GM19351 (cell line): ENCODE data around the gene POLR2M.

Experiments used
- ATAC-seq: cut with Tn5 transposase; IDR thresholded peaks from one replicate; pipeline ENCODE4 v1.9.1; 2021; ENCODE audit warnings: mild to moderate bottlenecking, moderate library complexity; ENCODE audit not compliant: unreplicated experiment

POLR2M gene

GRCh38 chr15:57735891-57736290 is 29.4 kb downstream of the POLR2M start:
- ATAC-seq, result no peak

GRCh38 chr15:57736591-57736990 is 30.1 kb downstream of the POLR2M start:
- no peak for ATAC-seq

- ATAC-seq, result no peak
Measured at GRCh38 chr15:57738734-57739237, 32.3 kb downstream of the POLR2M start.

- ATAC-seq, result no peak
Measured at GRCh38 chr15:57740048-57740447, 33.5 kb downstream of the POLR2M start.

- ATAC-seq, result no peak
Measured at GRCh38 chr15:57741089-57741488, 34.6 kb downstream of the POLR2M start.

- no peak for ATAC-seq
Measured at GRCh38 chr15:57743424-57743823, 36.9 kb downstream of the POLR2M start.

DNA sequence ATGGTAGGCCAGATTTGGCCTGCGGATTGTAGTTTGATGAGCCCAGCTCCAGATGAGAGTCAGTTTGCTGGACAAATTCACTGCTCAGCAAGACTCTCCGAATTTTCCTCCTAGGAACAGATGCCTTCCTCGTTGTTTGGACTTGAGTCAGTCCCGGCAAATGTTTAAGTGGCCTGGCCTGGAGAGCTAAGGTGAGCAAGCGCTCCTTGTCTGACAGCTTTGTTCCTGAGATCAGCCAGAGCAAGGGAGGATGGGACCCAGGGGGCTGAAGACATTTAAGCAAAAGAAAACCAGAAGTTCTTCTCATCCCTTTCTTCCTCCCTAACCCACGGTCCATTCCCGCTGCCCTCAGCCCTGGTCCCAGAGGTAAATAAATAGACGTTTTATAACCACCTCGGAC is 40.3 kb downstream of the POLR2M start:
- ATAC-seq, result no peak

DNA sequence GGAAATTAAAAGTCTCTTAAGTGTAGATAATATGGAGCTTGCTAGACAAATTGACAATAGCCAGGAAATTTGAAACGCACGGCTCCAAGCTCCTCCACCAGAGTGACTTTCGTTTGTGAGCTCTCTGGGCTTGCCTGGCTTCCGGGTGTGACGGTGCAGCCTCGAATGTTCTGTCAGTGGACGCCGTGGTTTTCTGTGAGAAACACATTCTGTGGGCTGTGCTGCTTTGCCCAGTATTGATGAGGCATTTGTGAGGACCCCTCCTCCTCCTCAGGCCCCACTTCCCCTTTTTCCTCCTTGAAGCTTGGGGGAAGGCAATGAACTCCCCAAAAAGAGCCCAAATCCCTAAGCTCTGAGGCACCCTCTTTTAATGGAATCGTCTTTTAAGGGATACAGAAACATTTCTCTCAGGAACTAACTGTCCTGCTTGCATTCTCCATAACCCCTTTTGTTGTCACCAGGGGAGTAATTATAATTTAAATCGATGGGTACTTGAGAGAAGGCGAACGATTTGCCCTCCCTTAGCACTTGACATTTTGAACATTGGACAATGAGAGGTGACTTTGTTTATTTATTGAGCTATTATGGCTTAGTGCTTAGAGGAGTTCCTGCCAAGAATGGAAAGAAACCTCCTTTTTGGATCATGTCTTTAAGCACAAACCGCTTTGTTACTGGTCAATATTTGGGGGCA is 40.8 kb downstream of the POLR2M start:
- ATAC-seq, result no peak

DNA sequence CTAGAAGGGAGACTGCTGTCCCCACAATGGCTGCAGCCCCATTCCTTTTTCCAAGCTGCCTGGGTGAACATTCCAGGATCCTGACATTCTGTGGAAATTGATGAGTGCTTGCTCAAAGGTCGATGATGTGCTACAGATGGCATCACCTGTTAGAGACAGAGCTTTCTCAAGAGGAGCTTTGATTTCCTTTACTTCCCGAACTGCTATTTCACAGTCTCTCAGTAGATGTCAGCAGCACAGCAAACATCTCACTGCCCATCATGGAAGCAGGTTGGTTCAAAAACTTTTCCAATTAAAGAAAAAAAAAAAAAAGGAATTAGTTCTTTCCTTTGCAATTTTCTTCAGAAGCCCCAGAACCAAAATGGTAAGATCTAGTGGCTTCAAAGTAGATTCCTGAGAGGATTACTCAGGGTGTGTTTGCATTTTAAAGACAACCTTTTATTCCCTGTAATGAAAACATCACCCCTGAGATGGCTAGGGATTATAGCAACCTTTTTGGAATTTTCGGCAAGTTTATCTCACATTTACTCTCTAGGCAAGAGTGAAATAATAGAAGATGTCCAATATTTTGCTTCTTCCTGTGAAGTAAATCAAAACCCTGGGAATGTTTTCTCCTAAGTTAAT is 44.8 kb downstream of the POLR2M start:
- no peak for ATAC-seq

GRCh38 chr15:57752436-57752835 is 45.9 kb downstream of the POLR2M start:
- ATAC-seq, result no peak

DNA sequence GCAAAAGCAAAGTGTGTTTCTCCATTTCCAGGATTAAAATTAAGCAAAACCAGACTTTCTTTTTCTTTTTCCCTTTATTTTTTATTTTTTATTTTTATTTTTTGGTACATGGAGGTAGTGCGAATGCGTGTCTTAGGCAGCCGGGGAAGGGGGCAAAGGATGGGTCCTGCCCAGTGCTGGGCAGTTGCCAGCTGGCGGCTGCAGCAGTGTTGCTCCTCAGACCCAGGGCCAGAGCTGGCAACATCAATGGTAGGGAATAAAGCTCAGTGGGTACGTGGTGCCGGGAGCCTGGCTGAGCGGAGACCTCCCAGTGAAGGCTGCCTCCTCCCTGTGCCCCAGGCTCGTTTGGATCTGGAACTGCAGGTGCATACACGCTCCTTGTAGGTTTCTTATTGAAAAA is 46.3 kb downstream of the POLR2M start:
- ATAC-seq, result no peak

GRCh38 chr15:57756466-57756865 is 50.0 kb downstream of the POLR2M start:
- no peak for ATAC-seq

- ATAC-seq, result no peak
Measured at GRCh38 chr15:57758560-57758959, 52.0 kb downstream of the POLR2M start.

GRCh38 chr15:57761562-57761961 is 55.0 kb downstream of the POLR2M start:
- ATAC-seq, result no peak

- ATAC-seq, result no peak
Measured at GRCh38 chr15:57762302-57762701, 55.8 kb downstream of the POLR2M start.

- ATAC-seq, result no peak
Measured at GRCh38 chr15:57763176-57763964, 56.9 kb downstream of the POLR2M start.
